ENCODE measurements around the gene THAP5. TPM values are rescaled to one million over a fixed set of nuclear protein-coding genes. Genes with fewer than 3 reads are reported as not detected.

Gene THAP5
- polyA plus RNA-seq, 1 of the 3 experiments (the other 2 are of a cell fraction) = 4.2 TPM

- peaks cover 4% of the 10 kb centered on the region for H3K79me2 ChIP-seq (ENCODE audit: insufficient read depth)
- ChIA-PET CTCF (no interaction called here), POLR2A (no interaction called here)
- H3K36me3 ChIP-seq (replicated peaks in 1 of 2; ENCODE audit: control insufficient read depth in 1 of 2, insufficient read depth in 2 of 2, low read length in 1 of 2) = peaks cover 6 to 10% of the 10 kb centered on the region in 2 experiments
- no peak overlapping the region for H3K9ac ChIP-seq
- TF ChIP-seq JUND (IDR thresholded peaks at IDR 0.05) (no peak), FOXJ3 (CRISPR knock-in tag; IDR thresholded peaks at IDR 0.05) (no peak), RAD21 (IDR thresholded peaks at IDR 0.05; ENCODE audit: low read length) (no peak), PBX3 (IDR thresholded peaks at IDR 0.05) (no peak), IRF3 (IDR thresholded peaks at IDR 0.05; ENCODE audit: low read depth, low read length) (no peak), USF2 (IDR thresholded peaks at IDR 0.05; ENCODE audit: borderline replicate concordance, low read depth, low read length) (no peak), NRF1 (IDR thresholded peaks at IDR 0.05; ENCODE audit: low read depth, low read length) (no peak), EZH2phosphoT487 (IDR thresholded peaks at IDR 0.05; ENCODE audit: borderline replicate concordance, low read depth) (no peak), MEF2A (IDR thresholded peaks at IDR 0.05; ENCODE audit: borderline replicate concordance, low read depth) (no peak), GABPA (IDR thresholded peaks at IDR 0.05; ENCODE audit: low read depth) (no peak)
- TF ChIP-seq, protein P1, sequence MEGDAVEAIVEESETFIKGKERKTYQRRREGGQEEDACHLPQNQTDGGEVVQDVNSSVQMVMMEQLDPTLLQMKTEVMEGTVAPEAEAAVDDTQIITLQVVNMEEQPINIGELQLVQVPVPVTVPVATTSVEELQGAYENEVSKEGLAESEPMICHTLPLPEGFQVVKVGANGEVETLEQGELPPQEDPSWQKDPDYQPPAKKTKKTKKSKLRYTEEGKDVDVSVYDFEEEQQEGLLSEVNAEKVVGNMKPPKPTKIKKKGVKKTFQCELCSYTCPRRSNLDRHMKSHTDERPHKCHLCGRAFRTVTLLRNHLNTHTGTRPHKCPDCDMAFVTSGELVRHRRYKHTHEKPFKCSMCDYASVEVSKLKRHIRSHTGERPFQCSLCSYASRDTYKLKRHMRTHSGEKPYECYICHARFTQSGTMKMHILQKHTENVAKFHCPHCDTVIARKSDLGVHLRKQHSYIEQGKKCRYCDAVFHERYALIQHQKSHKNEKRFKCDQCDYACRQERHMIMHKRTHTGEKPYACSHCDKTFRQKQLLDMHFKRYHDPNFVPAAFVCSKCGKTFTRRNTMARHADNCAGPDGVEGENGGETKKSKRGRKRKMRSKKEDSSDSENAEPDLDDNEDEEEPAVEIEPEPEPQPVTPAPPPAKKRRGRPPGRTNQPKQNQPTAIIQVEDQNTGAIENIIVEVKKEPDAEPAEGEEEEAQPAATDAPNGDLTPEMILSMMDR (IDR thresholded peaks at IDR 0.05) = no peak
- TF ChIP-seq, protein P2, sequence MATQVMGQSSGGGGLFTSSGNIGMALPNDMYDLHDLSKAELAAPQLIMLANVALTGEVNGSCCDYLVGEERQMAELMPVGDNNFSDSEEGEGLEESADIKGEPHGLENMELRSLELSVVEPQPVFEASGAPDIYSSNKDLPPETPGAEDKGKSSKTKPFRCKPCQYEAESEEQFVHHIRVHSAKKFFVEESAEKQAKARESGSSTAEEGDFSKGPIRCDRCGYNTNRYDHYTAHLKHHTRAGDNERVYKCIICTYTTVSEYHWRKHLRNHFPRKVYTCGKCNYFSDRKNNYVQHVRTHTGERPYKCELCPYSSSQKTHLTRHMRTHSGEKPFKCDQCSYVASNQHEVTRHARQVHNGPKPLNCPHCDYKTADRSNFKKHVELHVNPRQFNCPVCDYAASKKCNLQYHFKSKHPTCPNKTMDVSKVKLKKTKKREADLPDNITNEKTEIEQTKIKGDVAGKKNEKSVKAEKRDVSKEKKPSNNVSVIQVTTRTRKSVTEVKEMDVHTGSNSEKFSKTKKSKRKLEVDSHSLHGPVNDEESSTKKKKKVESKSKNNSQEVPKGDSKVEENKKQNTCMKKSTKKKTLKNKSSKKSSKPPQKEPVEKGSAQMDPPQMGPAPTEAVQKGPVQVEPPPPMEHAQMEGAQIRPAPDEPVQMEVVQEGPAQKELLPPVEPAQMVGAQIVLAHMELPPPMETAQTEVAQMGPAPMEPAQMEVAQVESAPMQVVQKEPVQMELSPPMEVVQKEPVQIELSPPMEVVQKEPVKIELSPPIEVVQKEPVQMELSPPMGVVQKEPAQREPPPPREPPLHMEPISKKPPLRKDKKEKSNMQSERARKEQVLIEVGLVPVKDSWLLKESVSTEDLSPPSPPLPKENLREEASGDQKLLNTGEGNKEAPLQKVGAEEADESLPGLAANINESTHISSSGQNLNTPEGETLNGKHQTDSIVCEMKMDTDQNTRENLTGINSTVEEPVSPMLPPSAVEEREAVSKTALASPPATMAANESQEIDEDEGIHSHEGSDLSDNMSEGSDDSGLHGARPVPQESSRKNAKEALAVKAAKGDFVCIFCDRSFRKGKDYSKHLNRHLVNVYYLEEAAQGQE (IDR thresholded peaks at IDR 0.05; ENCODE audit: low read depth, low read length) = no peak
- H3K4me3 ChIP-seq (ENCODE audit: low read depth in 2 of 2, low read length in 1 of 2) = no peak overlapping the region
- 95% methylated on average over 1 of the region's 1 CpG for WGBS (ENCODE audit: low lambda C conversion rate)
- no peaks in the 10 kb centered on the region for H3K27me3 ChIP-seq (ENCODE audit: insufficient read depth)
- H3K4me1 ChIP-seq (ENCODE audit: control insufficient read depth in 1 of 2, insufficient read depth in 2 of 2, low read depth in 1 of 2, low read length in 1 of 2) = no peaks in the 10 kb centered on the region
- no peak overlapping the region for H3K27ac ChIP-seq (ENCODE audit: low read depth in 2 of 2, low read length in 1 of 2)
- H4K20me1 ChIP-seq (ENCODE audit: insufficient read depth) = no peaks in the 10 kb centered on the region
- peaks cover 9% of the 10 kb centered on the region; the same call in 1 of the 2 replicates for H3K9me3 ChIP-seq
- H2AFZ ChIP-seq (ENCODE audit: low read depth) = no peak overlapping the region
- peaks cover 6% of the 10 kb centered on the region for H3F3A ChIP-seq (replicated peaks; ENCODE audit: insufficient read depth)
- H3K4me2 ChIP-seq = no peak overlapping the region
- H3K9me2 ChIP-seq = no peaks in the 10 kb centered on the region
- no peak for DNase-seq
Measured at GRCh38 chr7:108557617-108558016, 11.9 kb downstream of the THAP5 start.
